Measurements from ENCODE around the gene KCNN2. TPM values are rescaled to one million over a fixed set of nuclear protein-coding genes. Genes with fewer than 3 reads are reported as not detected.
A peak's percentile ranks its signal among the peaks of the same experiment; 100 is the strongest.

Gene KCNN2
- total and polyA plus RNA-seq, 10 of the 15 experiments (the other 5 are each of a cell fraction or from before 2014, with no cell fraction given), result 0.21 to 3.6 (median 0.79) TPM

- peak; percentile 86 for TF ChIP-seq CUX1 (IDR thresholded peaks at IDR 0.05; ENCODE audit: insufficient replicate concordance, low read depth, low read length)
- 0 out of 2 replicates have a peak, but pooled peaks have one; percentile 66 for TF ChIP-seq ZNF217 (IDR thresholded peaks at IDR 0.05)
- TF ChIP-seq E2F4 (IDR thresholded peaks at IDR 0.05; ENCODE audit: low read depth, low read length), result no peak
- TF ChIP-seq CHD2 (IDR thresholded peaks at IDR 0.05; ENCODE audit: borderline replicate concordance, low read depth, low read length), result peak; percentile 77; the same call in 1 of the 2 replicates
- TF ChIP-seq POLR2A (IDR thresholded peaks at IDR 0.05; ENCODE audit: low read depth, low read length), result no peak
- TF ChIP-seq RFX5 (IDR thresholded peaks at IDR 0.05; ENCODE audit: low read depth, low read length), result no peak
- no peak for TF ChIP-seq MYC (IDR thresholded peaks at IDR 0.05; ENCODE audit: insufficient read depth, insufficient read length, insufficient replicate concordance, low read length, severe bottlenecking)
- TF ChIP-seq ZBTB40 (IDR thresholded peaks at IDR 0.05; ENCODE audit: borderline replicate concordance), result no peak
- TF ChIP-seq GATAD2B (conservative IDR thresholded peaks at IDR 0.05; ENCODE audit: low read depth), result 0 out of 2 replicates have a peak, but pooled peaks have one; percentile 67
- TF ChIP-seq CHD1 (IDR thresholded peaks at IDR 0.05; ENCODE audit: low read depth, low read length), result no peak
- TF ChIP-seq ZBED1 (IDR thresholded peaks at IDR 0.05; ENCODE audit: borderline replicate concordance), result no peak
- TF ChIP-seq REST (IDR thresholded peaks at IDR 0.05; ENCODE audit: low read depth, low read length), result no peak
- TF ChIP-seq LARP7 (IDR thresholded peaks at IDR 0.05), result no peak
- no peak for TF ChIP-seq SUPT20H (IDR thresholded peaks at IDR 0.05; ENCODE audit: borderline replicate concordance, control insufficient read depth, low read depth, low read length)
These were observed 56.6 kb downstream of the KCNN2 start (continued) for GRCh38 chr5:114418176-114419066.
